ENCODE data around the gene PLCL1. TPM values are rescaled to one million over a fixed set of nuclear protein-coding genes. Genes with fewer than 3 reads are reported as not detected.

Gene PLCL1
- total RNA-seq, 3 donors from 2014 or later = 6.6 to 11.3 (median 11.1) TPM

DNA sequence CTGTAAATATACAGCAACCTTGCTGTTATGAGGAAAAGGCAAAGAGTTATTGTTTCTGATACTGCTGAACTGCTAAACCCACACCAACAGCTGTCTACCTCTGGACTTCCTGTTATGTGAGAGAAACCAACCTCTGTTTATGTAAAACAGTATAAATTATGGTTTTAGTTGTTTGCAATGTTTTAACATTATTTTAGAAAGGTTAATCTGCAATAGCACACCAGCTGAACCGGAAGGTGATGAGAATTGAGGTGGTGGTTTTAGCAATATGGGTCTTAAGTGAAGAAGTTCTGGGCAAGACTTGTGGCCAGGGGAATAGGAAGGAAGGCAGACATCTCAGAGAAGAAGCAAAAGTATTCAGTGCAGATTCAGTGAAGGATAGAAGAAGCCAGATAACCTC lies 237.8 kb downstream of the PLCL1 start:
- H3K4me1 ChIP-seq = no peaks in the 10 kb centered on the region
- H3K27me3 ChIP-seq = no peaks in the 10 kb centered on the region
- H3K4me3 ChIP-seq = no peak overlapping the region
- no peak for DNase-seq (ENCODE audit: low spot score in 2 of 2)
- TF ChIP-seq POLR2A (IDR thresholded peaks at IDR 0.05) (no peak), POLR2AphosphoS5 (IDR thresholded peaks at IDR 0.05) (no peak), CTCF (IDR thresholded peaks at IDR 0.05) (no peak)
- intact Hi-C loops (cut with DNase I; ENCODE audit: low total_unique reads) = no loop called here
- no peaks in the 10 kb centered on the region for H3K36me3 ChIP-seq
- H3K27ac ChIP-seq = no peak overlapping the region
- no peaks in the 10 kb centered on the region for H3K9me3 ChIP-seq

- intact Hi-C loops (cut with DNase I; ENCODE audit: low total_unique reads) = no loop called here
Observed at GRCh38 chr2:198044777-198045176, 240.4 kb downstream of the PLCL1 start.

DNA sequence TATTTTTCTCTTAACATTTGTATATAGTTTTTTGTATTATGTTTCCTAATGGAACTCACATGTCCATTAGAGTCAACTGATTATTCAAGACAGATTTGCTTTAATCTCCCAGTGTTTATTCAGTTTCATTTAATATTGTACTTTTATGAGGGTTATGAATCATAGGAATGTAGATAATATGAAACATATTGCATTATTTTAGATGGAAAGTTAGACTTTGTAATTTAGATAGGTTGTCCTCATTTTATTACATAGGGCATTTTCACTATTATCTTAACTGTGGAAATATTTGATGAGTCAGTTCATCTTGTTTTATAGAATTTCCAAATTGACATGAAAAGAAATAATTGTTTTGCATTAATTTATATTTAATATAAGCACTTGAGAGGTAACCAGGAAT lies 240.8 kb downstream of the PLCL1 start:
- no peaks in the 10 kb centered on the region for H3K9me3 ChIP-seq
- intact Hi-C loops (cut with DNase I; ENCODE audit: low total_unique reads) = no loop called here
- H3K27me3 ChIP-seq = no peaks in the 10 kb centered on the region
- TF ChIP-seq POLR2A (IDR thresholded peaks at IDR 0.05) (no peak), CTCF (IDR thresholded peaks at IDR 0.05) (no peak), POLR2AphosphoS5 (IDR thresholded peaks at IDR 0.05) (no peak)
- no peaks in the 10 kb centered on the region for H3K4me1 ChIP-seq
- H3K36me3 ChIP-seq = no peaks in the 10 kb centered on the region
- H3K4me3 ChIP-seq = no peak overlapping the region
- no peak overlapping the region for H3K27ac ChIP-seq
- DNase-seq (ENCODE audit: low spot score in 2 of 2) = no peak

More at GRCh38 chr2:198044777-198045176, 240.4 kb downstream of the PLCL1 start:
- Histone ChIP-seq H3K27ac (no peak overlapping the region), H3K36me3 (no peaks in the 10 kb centered on the region), H3K4me1 (no peaks in the 10 kb centered on the region), H3K9me3 (no peaks in the 10 kb centered on the region), H3K4me3 (no peak overlapping the region), H3K27me3 (no peaks in the 10 kb centered on the region)
- no peak for TF ChIP-seq POLR2AphosphoS5 (IDR thresholded peaks at IDR 0.05)
- TF ChIP-seq POLR2A (IDR thresholded peaks at IDR 0.05) = no peak
- no peak for TF ChIP-seq CTCF (IDR thresholded peaks at IDR 0.05)
- no peak for DNase-seq (ENCODE audit: low spot score in 2 of 2)

- H3K27ac ChIP-seq = no peak overlapping the region
- intact Hi-C loops (cut with DNase I; ENCODE audit: low total_unique reads) = no loop called here
- TF ChIP-seq POLR2AphosphoS5 (IDR thresholded peaks at IDR 0.05) = no peak
- TF ChIP-seq POLR2A (IDR thresholded peaks at IDR 0.05) = no peak
- no peak for TF ChIP-seq CTCF (IDR thresholded peaks at IDR 0.05)
Observed at GRCh38 chr2:198052741-198053140, 248.3 kb downstream of the PLCL1 start.

DNA sequence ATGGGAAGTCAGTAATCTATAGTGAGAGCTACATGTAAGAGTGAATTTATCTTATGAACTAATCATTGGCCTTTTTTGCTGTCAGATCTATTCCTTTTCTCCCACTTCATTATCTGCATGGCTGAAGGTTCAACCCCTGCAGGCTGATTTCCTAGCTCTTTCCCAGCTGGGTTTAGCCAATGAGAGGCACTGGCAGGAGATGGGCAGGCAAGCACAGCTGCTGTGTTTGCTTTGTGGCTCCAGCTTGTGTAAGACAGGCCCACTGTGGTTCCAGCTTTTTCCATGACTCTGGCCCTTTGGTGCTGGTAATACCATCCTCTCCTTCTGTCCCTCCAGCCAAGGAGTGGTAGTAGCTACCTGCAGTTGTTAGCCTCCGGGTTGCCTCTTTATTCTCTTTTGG lies 248.8 kb downstream of the PLCL1 start:
- intact Hi-C loops (cut with DNase I; ENCODE audit: low total_unique reads) = no loop called here

More at GRCh38 chr2:198052741-198053140, 248.3 kb downstream of the PLCL1 start:
- no peaks in the 10 kb centered on the region for H3K4me1 ChIP-seq
- H3K9me3 ChIP-seq = no peaks in the 10 kb centered on the region
- no peaks in the 10 kb centered on the region for H3K27me3 ChIP-seq
- H3K4me3 ChIP-seq = no peak overlapping the region
- no peaks in the 10 kb centered on the region for H3K36me3 ChIP-seq
- DNase-seq (ENCODE audit: low spot score in 2 of 2) = no peak

More for the DNA sequence above, 248.8 kb downstream of the PLCL1 start:
- H3K27me3 ChIP-seq = no peaks in the 10 kb centered on the region
- H3K36me3 ChIP-seq = no peaks in the 10 kb centered on the region
- no peak for DNase-seq (ENCODE audit: low spot score in 2 of 2)
- TF ChIP-seq POLR2A (IDR thresholded peaks at IDR 0.05) (no peak), CTCF (IDR thresholded peaks at IDR 0.05) (no peak), POLR2AphosphoS5 (IDR thresholded peaks at IDR 0.05) (no peak)
- no peaks in the 10 kb centered on the region for H3K4me1 ChIP-seq
- no peak overlapping the region for H3K4me3 ChIP-seq
- H3K27ac ChIP-seq = no peak overlapping the region
- H3K9me3 ChIP-seq = no peaks in the 10 kb centered on the region

Data from breast epithelium (tissue), 4 donors.